Measurements from ENCODE around the gene GABRP. TPM values are rescaled to one million over a fixed set of nuclear protein-coding genes. Genes with fewer than 3 reads are reported as not detected.
A peak's percentile ranks its signal among the peaks of the same experiment; 100 is the strongest.

The GABRP gene
- total RNA-seq, 2 donors from 2014 or later, result 0.16 TPM; not detected in 1

GRCh38 chr5:170746961-170747340 is 36.6 kb upstream of the GABRP start:
- H3K36me3 ChIP-seq, result no peaks in the 10 kb centered on the region
- no peaks in the 10 kb centered on the region for H3K27me3 ChIP-seq
- H3K9me3 ChIP-seq, result no peaks in the 10 kb centered on the region
- DNase-seq (ENCODE audit: low spot score), result peak; percentile 55
- TF ChIP-seq CTCF (IDR thresholded peaks at IDR 0.05), result no peak
- no peak overlapping the region for H3K4me3 ChIP-seq
- peak overlapping the region in 1 of 2 donors; percentile 76 for H3K27ac ChIP-seq
- H3K4me1 ChIP-seq, result peaks cover 0 to 49% of the 10 kb centered on the region in 2 donors

- peak; percentile 56 for DNase-seq (ENCODE audit: low spot score)
- Histone ChIP-seq H3K27me3 (no peaks in the 10 kb centered on the region), H3K27ac (peak overlapping the region; percentile 39 to 76), H3K4me3 (no peak overlapping the region), H3K36me3 (no peaks in the 10 kb centered on the region), H3K4me1 (peaks cover 0 to 53% of the 10 kb centered on the region in 2 donors), H3K9me3 (no peaks in the 10 kb centered on the region)
- TF ChIP-seq CTCF (IDR thresholded peaks at IDR 0.05), result no peak
These were observed 36.2 kb upstream of the GABRP start for GRCh38 chr5:170747357-170747756.

DNA sequence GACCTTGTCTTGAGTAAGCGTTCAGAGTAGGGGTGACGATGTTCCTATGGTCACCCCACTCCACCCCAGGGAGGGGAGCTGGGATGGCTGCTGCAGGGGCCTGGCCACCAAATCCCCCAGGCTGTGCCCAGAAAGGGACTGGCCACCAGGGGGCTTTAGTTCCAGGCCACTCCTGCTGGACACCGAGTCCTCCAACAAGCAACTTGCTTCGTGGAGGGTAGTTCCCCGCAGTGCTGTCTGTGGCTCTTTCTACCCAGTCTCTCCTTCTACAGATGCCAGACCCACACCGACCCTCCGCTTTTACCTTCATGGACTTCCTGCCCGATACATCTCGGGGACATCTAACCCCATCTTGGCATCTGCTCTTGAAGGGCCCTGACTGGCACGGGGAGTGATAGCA is 35.7 kb upstream of the GABRP start:
- H3K4me1 ChIP-seq, result peaks cover 0 to 56% of the 10 kb centered on the region in 2 donors
- H3K27ac ChIP-seq, result peak overlapping the region; percentile 39 to 76
- DNase-seq (ENCODE audit: low spot score), result peak; percentile 56
- H3K27me3 ChIP-seq, result no peaks in the 10 kb centered on the region
- H3K9me3 ChIP-seq, result no peaks in the 10 kb centered on the region
- no peak overlapping the region for H3K4me3 ChIP-seq
- peak; percentile 25 to 63 for TF ChIP-seq CTCF (IDR thresholded peaks at IDR 0.05)
- H3K36me3 ChIP-seq, result no peaks in the 10 kb centered on the region

GRCh38 chr5:170748951-170749471 is 34.5 kb upstream of the GABRP start:
- DNase-seq (ENCODE audit: low spot score), result peak; percentile 49
- Histone ChIP-seq H3K4me1 (peaks cover 0 to 54% of the 10 kb centered on the region in 2 donors), H3K36me3 (no peaks in the 10 kb centered on the region), H3K9me3 (no peaks in the 10 kb centered on the region), H3K27ac (no peak overlapping the region), H3K4me3 (no peak overlapping the region), H3K27me3 (no peaks in the 10 kb centered on the region)
- no peak for TF ChIP-seq CTCF (IDR thresholded peaks at IDR 0.05)

GRCh38 chr5:170749911-170750431 is 33.6 kb upstream of the GABRP start:
- Histone ChIP-seq H3K27ac (no peak overlapping the region), H3K27me3 (no peaks in the 10 kb centered on the region), H3K4me3 (no peak overlapping the region), H3K4me1 (peaks cover 0 to 44% of the 10 kb centered on the region in 2 donors), H3K36me3 (no peaks in the 10 kb centered on the region), H3K9me3 (no peaks in the 10 kb centered on the region)
- DNase-seq (ENCODE audit: low spot score), result no peak
- no peak for TF ChIP-seq CTCF (IDR thresholded peaks at IDR 0.05)

GRCh38 chr5:170750791-170751190 is 32.7 kb upstream of the GABRP start:
- Histone ChIP-seq H3K36me3 (no peaks in the 10 kb centered on the region), H3K4me1 (peaks cover 0 to 44% of the 10 kb centered on the region in 2 donors), H3K4me3 (no peak overlapping the region), H3K9me3 (no peaks in the 10 kb centered on the region), H3K27me3 (no peaks in the 10 kb centered on the region), H3K27ac (no peak overlapping the region)
- no peak for TF ChIP-seq CTCF (IDR thresholded peaks at IDR 0.05)
- DNase-seq (ENCODE audit: low spot score), result no peak
